ENCODE data around the gene INSRR.

Gene INSRR

GRCh38 chr1:156862997-156863599, 4.2 kb upstream of the INSRR start:
- H3K27ac ChIP-seq = no peak overlapping the region
- no peak for TF ChIP-seq CTCF (IDR thresholded peaks at IDR 0.05)
- TF ChIP-seq ZFX (IDR thresholded peaks at IDR 0.05; ENCODE audit: borderline replicate concordance) = no peak

- no peak for TF ChIP-seq CTCF (IDR thresholded peaks at IDR 0.05)
- no peak for TF ChIP-seq ZFX (IDR thresholded peaks at IDR 0.05; ENCODE audit: borderline replicate concordance)
- H3K27ac ChIP-seq = no peak overlapping the region
Observed at GRCh38 chr1:156862584-156862983, 3.7 kb upstream of the INSRR start.

- no peak within 1 kb of the TSS for H3K27ac ChIP-seq
Observed at GRCh38 chr1:156860628-156861423, 1.9 kb upstream of the INSRR start, which contains the start of gene NTRK1. Gene NTRK1, plus strand, starts transcription at chr1:156860865. Its CDS starts 70 bp downstream, at chr1:156860935.

GRCh38 chr1:156860113-156860627, 1.3 kb upstream of the INSRR start:
- no peak overlapping the region for H3K27ac ChIP-seq
- no peak for TF ChIP-seq ZFX (IDR thresholded peaks at IDR 0.05; ENCODE audit: borderline replicate concordance)
- peak; percentile 99 for TF ChIP-seq CTCF (IDR thresholded peaks at IDR 0.05)

More at GRCh38 chr1:156860628-156861423, 1.9 kb upstream of the INSRR start, which contains the start of gene NTRK1:
- no peak for TF ChIP-seq ZFX (IDR thresholded peaks at IDR 0.05; ENCODE audit: borderline replicate concordance)
- TF ChIP-seq CTCF (IDR thresholded peaks at IDR 0.05) = no peak

- H3K27ac ChIP-seq = no peak overlapping the region
- TF ChIP-seq ZFX (IDR thresholded peaks at IDR 0.05; ENCODE audit: borderline replicate concordance) = no peak
- no peak for TF ChIP-seq CTCF (IDR thresholded peaks at IDR 0.05)
Observed at GRCh38 chr1:156859523-156860112, 701 bp upstream of the INSRR start.

GRCh38 chr1:156858555-156858956, 361 bp downstream of the INSRR start:
- no peak overlapping the region for H3K27ac ChIP-seq
- TF ChIP-seq ZFX (IDR thresholded peaks at IDR 0.05; ENCODE audit: borderline replicate concordance) = no peak
- no peak for TF ChIP-seq CTCF (IDR thresholded peaks at IDR 0.05)

All from 22Rv1 (cell line).